ENCODE measurements around the gene IER3IP1. TPM values are rescaled to one million over a fixed set of nuclear protein-coding genes. Genes with fewer than 3 reads are reported as not detected.
"Not testable (repeated sequence)": the region's sequence is repeated elsewhere in the genome, so short reads cannot be mapped to it uniquely, and the experiment has no call there.

Gene IER3IP1
- total RNA-seq, 1 experiment from 2014 or later = 14.1 TPM

- POLR2A ChIA-PET = interaction anchor here (0.7 to 5.4 kb wide), 4 partner anchors 9 to 1077 kb away, joined by 3 to 61 read pairs (median 12); partner anchors contain the start of gene HDHD2
- no peak for TF ChIP-seq CTCF (IDR thresholded peaks at IDR 0.05; ENCODE audit: unreplicated experiment)
- intact Hi-C loops (cut with micrococcal nuclease) = no loop called here
- Mint-ChIP-seq H3K27me3 (ENCODE audit: insufficient read depth, unreplicated experiment) (no peaks in the 10 kb centered on the region), H3K9me3 (ENCODE audit: unreplicated experiment) (no peaks in the 10 kb centered on the region), H3K27ac (ENCODE audit: low read depth, unreplicated experiment) (no peak overlapping the region), H3K4me1 (ENCODE audit: insufficient read depth, unreplicated experiment) (peaks cover 4% of the 10 kb centered on the region), H3K36me3 (ENCODE audit: insufficient read depth, unreplicated experiment) (peaks cover 17% of the 10 kb centered on the region), H3K4me3 (ENCODE audit: unreplicated experiment) (no peak overlapping the region)
- BruUV-seq (replicated peaks) = no TSS peak
- peak; percentile 72 for DNase-seq (ENCODE audit: unreplicated experiment)
- CTCF ChIA-PET = no interaction called here
Measured at GRCh38 chr18:47163241-47163640, 12.9 kb downstream of the IER3IP1 start.

- H3K4me3 Mint-ChIP-seq (ENCODE audit: unreplicated experiment) = no peak overlapping the region
- intact Hi-C loops (cut with micrococcal nuclease) = no loop called here
- H3K4me1 Mint-ChIP-seq (ENCODE audit: insufficient read depth, unreplicated experiment) = peaks cover 4% of the 10 kb centered on the region
- no peaks in the 10 kb centered on the region for H3K9me3 Mint-ChIP-seq (ENCODE audit: unreplicated experiment)
- BruUV-seq (replicated peaks) = no TSS peak
- ChIA-PET POLR2A (interaction anchor here (2.5 kb wide), 1 partner anchor 10 kb away, joined by 20 read pairs; the partner anchor contains the start of gene HDHD2), CTCF (interaction anchor here (1.9 kb wide), 1 partner anchor 10 kb away, joined by 5 read pairs; the partner anchor contains the start of gene HDHD2)
- DNase-seq (ENCODE audit: unreplicated experiment) = no peak
- H3K27me3 Mint-ChIP-seq (ENCODE audit: insufficient read depth, unreplicated experiment) = no peaks in the 10 kb centered on the region
- peaks cover 34% of the 10 kb centered on the region for H3K36me3 Mint-ChIP-seq (ENCODE audit: insufficient read depth, unreplicated experiment)
- H3K27ac Mint-ChIP-seq (ENCODE audit: low read depth, unreplicated experiment) = no peak overlapping the region
- no peak for TF ChIP-seq CTCF (IDR thresholded peaks at IDR 0.05; ENCODE audit: unreplicated experiment)
Measured at GRCh38 chr18:47160256-47160655, 15.9 kb downstream of the IER3IP1 start.

- H3K4me3 Mint-ChIP-seq (ENCODE audit: unreplicated experiment); intact Hi-C loops (cut with micrococcal nuclease); H3K27me3 Mint-ChIP-seq (ENCODE audit: insufficient read depth, unreplicated experiment); H3K9me3 Mint-ChIP-seq (ENCODE audit: unreplicated experiment); H3K27ac Mint-ChIP-seq (ENCODE audit: low read depth, unreplicated experiment); BruUV-seq (replicated peaks); H3K4me1 Mint-ChIP-seq (ENCODE audit: insufficient read depth, unreplicated experiment): not testable (repeated sequence)
- peak; percentile 71 for DNase-seq (ENCODE audit: unreplicated experiment)
- H3K36me3 Mint-ChIP-seq (ENCODE audit: insufficient read depth, unreplicated experiment) = peaks cover 39% of the 10 kb centered on the region
- ChIA-PET CTCF (interaction anchor here (0.7 to 1.9 kb wide), 3 partner anchors 9 to 1330 kb away, joined by 4 to 5 read pairs (median 4); partner anchors contain the start of gene HDHD2), POLR2A (interaction anchor here (2.5 kb wide), 1 partner anchor 8 kb away, joined by 20 read pairs; the partner anchor contains the start of gene HDHD2)
Measured at GRCh38 chr18:47158404-47158803, 17.8 kb downstream of the IER3IP1 start.

- POLR2A ChIA-PET = interaction anchor here (0.7 to 2.9 kb wide), 14 partner anchors 8 to 77 kb away, joined by 3 to 61 read pairs (median 8); partner anchors contain the start of gene IER3IP1
- peak overlapping the region; percentile 96 for H3K4me3 Mint-ChIP-seq (ENCODE audit: unreplicated experiment)
- H3K36me3 Mint-ChIP-seq (ENCODE audit: insufficient read depth, unreplicated experiment) = peaks cover 39% of the 10 kb centered on the region
- H3K9me3 Mint-ChIP-seq (ENCODE audit: unreplicated experiment) = no peaks in the 10 kb centered on the region
- CTCF ChIA-PET = interaction anchor here (0.6 to 2.2 kb wide), 4 partner anchors 20 to 746 kb away, joined by 3 to 22 read pairs (median 6); no protein-coding TSS in a partner anchor
- H3K4me1 Mint-ChIP-seq (ENCODE audit: insufficient read depth, unreplicated experiment) = peaks cover 33% of the 10 kb centered on the region
- TF ChIP-seq CTCF (IDR thresholded peaks at IDR 0.05; ENCODE audit: unreplicated experiment) = no peak
- peak overlapping the region; percentile 98 for H3K27ac Mint-ChIP-seq (ENCODE audit: low read depth, unreplicated experiment)
- no TSS peak for BruUV-seq (replicated peaks)
- no peak for DNase-seq (ENCODE audit: unreplicated experiment)
- H3K27me3 Mint-ChIP-seq (ENCODE audit: insufficient read depth, unreplicated experiment) = no peaks in the 10 kb centered on the region
- intact Hi-C loops (cut with micrococcal nuclease) = no loop called here
Measured at GRCh38 chr18:47151439-47151838, 24.7 kb downstream of the IER3IP1 start.
